Neural progenitor cell (in vitro differentiated cells): ENCODE measurements around the gene CDKN2A.
A peak's percentile ranks its signal among the peaks of the same experiment; 100 is the strongest.

Experiments used
- EZH2 ChIP-seq: fragments of 200-600 bp; sonication (generic); IDR thresholded peaks from 2 replicates; pipeline ENCODE4 v1.6.1; 2017; ENCODE audit warnings: antibody characterized with exemption, mild to moderate bottlenecking, moderate library complexity
- EZH2phosphoT487 ChIP-seq: fragments of 200-600 bp; sonication (generic); IDR thresholded peaks from 2 replicates; pipeline ENCODE4 v1.6.1; 2017; ENCODE audit warnings: antibody characterized with exemption
- TF ChIP-seq, protein P1 (sequence below): fragments of 200-600 bp; sonication (generic); IDR thresholded peaks from 2 replicates; pipeline ENCODE4 v1.5.1; 2017; ENCODE audit warnings: antibody characterized with exemption, mild to moderate bottlenecking

- TF ChIP-seq, protein P1, sequence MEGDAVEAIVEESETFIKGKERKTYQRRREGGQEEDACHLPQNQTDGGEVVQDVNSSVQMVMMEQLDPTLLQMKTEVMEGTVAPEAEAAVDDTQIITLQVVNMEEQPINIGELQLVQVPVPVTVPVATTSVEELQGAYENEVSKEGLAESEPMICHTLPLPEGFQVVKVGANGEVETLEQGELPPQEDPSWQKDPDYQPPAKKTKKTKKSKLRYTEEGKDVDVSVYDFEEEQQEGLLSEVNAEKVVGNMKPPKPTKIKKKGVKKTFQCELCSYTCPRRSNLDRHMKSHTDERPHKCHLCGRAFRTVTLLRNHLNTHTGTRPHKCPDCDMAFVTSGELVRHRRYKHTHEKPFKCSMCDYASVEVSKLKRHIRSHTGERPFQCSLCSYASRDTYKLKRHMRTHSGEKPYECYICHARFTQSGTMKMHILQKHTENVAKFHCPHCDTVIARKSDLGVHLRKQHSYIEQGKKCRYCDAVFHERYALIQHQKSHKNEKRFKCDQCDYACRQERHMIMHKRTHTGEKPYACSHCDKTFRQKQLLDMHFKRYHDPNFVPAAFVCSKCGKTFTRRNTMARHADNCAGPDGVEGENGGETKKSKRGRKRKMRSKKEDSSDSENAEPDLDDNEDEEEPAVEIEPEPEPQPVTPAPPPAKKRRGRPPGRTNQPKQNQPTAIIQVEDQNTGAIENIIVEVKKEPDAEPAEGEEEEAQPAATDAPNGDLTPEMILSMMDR, result no peak
- TF ChIP-seq EZH2 (peak; percentile 16), EZH2phosphoT487 (no peak)
Observed at GRCh38 chr9:21976334-21976875, 17.8 kb downstream of the CDKN2A start.
